ENCODE measurements around the gene HDDC3. TPM values are rescaled to one million over a fixed set of nuclear protein-coding genes. Genes with fewer than 3 reads are reported as not detected.

The HDDC3 gene
- total and polyA plus RNA-seq, 9 of the 15 experiments (the other 6 are each of a cell fraction or from before 2014, with no cell fraction given) = 14.9 to 55.8 (median 36.9) TPM

DNA sequence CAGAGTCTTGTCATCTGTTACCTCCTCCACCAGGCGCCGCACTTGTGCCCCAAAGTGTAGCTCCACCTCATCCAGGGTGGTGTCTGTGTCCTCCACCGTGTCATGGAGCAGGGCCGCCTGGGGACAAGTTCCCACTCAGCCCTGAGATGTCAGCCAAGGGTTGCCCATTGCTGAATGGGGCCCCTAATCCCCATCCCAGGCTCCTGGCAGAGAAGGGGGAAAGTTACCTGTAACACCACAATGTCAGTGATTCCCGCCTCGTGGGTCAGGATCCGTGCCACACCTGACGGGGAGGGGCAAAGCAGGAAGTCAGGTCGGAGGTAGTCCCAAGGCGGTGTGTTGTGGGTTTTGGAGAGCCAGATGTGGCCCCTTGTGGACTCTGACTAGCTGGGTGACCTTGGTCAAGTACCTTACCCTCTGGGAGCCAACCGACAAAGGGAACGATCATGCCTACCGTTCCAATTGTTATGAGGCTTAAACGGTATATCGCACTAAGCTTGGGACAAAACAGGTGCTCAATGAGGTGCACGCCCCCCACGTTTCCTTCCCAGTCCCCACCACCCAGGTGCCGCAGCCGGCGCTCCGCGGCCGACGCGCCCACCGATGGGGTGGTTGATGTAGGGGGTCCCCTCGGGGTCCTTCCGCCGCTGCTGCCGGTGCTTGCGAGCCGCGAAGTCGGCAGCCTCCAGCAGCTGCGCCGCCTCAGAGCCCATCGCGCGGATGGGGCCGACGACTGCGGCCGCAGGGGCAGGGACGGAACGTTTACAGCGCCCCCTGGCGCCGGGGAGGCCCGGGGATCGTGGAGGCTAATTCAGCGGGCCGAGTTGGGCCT is at the start of gene HDDC3 (continued):
- TF ChIP-seq, protein P1, sequence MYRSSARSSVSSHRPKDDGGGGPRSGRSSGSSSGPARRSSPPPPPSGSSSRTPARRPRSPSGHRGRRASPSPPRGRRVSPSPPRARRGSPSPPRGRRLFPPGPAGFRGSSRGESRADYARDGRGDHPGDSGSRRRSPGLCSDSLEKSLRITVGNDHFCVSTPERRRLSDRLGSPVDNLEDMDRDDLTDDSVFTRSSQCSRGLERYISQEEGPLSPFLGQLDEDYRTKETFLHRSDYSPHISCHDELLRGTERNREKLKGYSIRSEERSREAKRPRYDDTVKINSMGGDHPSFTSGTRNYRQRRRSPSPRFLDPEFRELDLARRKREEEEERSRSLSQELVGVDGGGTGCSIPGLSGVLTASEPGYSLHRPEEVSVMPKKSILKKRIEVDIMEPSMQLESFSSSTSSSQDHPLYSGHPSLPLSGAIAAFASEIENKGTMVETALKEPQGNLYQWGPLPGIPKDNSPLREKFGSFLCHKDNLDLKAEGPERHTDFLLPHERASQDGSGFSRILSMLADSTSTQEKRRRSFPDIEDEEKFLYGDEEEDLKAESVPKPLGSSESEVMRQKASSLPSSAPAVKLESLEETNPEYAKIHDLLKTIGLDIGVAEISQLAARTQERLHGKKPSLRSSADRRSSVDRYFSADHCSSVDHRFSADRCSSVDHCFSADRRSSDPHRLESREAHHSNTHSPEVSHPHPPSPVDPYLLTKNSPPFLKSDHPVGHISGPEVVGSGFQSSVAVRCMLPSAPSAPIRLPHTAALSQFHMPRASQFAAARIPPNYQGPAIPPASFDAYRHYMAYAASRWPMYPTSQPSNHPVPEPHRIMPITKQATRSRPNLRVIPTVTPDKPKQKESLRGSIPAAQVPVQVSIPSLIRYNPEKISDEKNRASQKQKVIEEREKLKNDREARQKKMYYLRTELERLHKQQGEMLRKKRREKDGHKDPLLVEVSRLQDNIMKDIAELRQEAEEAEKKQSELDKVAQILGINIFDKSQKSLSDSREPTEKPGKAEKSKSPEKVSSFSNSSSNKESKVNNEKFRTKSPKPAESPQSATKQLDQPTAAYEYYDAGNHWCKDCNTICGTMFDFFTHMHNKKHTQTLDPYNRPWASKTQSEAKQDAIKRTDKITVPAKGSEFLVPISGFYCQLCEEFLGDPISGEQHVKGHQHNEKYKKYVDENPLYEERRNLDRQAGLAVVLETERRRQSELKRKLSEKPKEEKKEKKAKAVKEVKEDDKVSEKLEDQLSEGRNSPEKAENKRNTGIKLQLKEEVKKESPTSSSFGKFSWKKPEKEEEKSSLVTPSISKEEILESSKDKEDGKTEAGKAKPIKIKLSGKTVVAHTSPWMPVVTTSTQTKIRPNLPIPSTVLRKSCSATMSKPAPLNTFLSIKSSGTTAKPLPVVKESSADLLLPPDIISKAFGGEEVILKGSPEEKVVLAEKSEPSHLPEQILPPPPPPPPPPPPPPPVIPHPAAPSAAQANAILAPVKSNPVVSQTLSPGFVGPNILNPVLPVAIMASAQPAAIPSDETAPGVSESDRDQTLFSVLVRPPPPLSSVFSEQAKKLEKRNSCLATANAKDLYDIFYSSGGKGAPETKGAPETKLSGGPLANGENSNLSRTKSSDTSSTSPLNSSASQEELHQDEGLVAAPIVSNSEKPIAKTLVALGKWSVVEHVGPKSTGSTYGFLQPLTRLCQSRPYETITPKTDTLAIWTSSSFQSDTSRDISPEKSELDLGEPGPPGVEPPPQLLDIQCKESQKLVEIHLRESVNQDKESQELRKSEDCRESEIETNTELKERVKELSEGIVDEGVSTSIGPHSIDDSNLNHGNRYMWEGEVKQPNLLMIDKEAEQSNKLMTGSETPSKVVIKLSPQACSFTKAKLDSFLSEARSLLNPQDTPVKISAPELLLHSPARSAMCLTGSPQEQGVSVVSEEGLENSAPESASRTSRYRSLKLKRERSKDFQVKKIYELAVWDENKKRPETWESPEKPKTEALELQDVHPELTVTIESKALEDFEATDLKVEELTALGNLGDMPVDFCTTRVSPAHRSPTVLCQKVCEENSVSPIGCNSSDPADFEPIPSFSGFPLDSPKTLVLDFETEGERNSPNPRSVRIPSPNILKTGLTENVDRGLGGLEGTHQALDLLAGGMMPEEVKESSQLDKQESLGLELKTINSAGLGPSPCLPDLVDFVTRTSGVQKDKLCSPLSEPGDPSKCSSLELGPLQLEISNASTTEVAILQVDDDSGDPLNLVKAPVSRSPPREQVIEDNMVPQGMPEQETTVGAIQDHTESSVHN (IDR thresholded peaks at IDR 0.05; ENCODE audit: borderline replicate concordance in 1 of 2, low read depth in 1 of 2) = no peak
- TF ChIP-seq SREBF2 (CRISPR knock-in tag; IDR thresholded peaks at IDR 0.05) (no peak), CHD2 (IDR thresholded peaks at IDR 0.05; ENCODE audit: low read depth, low read length) (no peak; the same call in 1 of the 2 replicates), HDAC1 (IDR thresholded peaks at IDR 0.05) (peak in 1 of 2 experiments; percentile 87; a peak in 2 of 4 replicates), ZNF143 (CRISPR knock-in tag; IDR thresholded peaks at IDR 0.05) (no peak), ZBTB17 (CRISPR knock-in tag; IDR thresholded peaks at IDR 0.05) (peak; percentile 69; the same call in 1 of the 2 replicates), HNRNPUL1 (IDR thresholded peaks at IDR 0.05; ENCODE audit: low read length) (no peak), FOXA1 (IDR thresholded peaks at IDR 0.05; ENCODE audit: borderline replicate concordance) (no peak), NCOA6 (IDR thresholded peaks at IDR 0.05) (no peak), FIP1L1 (IDR thresholded peaks at IDR 0.05; ENCODE audit: low read depth, low read length, poor library complexity, severe bottlenecking) (peak; percentile 88), ZNF551 (CRISPR knock-in tag; IDR thresholded peaks at IDR 0.05) (no peak), ILK (tag; IDR thresholded peaks at IDR 0.05; ENCODE audit: borderline replicate concordance, low read depth) (no peak), SREBF1 (IDR thresholded peaks at IDR 0.05; ENCODE audit: borderline replicate concordance, low read depth, low read length) (no peak), NFIC (IDR thresholded peaks at IDR 0.05) (peak; percentile 43), KDM5B (IDR thresholded peaks at IDR 0.05; ENCODE audit: insufficient replicate concordance, low read depth, low read length) (peak; percentile 72), CCAR2 (IDR thresholded peaks at IDR 0.05; ENCODE audit: low read depth, low read length) (no peak), HCFC1 (IDR thresholded peaks at IDR 0.05; ENCODE audit: low read depth, low read length) (peak; percentile 74), CREM (IDR thresholded peaks at IDR 0.05; ENCODE audit: low read depth) (peak; percentile 88)
- TF ChIP-seq, protein P2, sequence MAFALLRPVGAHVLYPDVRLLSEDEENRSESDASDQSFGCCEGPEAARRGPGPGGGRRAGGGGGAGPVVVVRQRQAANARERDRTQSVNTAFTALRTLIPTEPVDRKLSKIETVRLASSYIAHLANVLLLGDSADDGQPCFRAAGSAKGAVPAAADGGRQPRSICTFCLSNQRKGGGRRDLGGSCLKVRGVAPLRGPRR (CRISPR knock-in tag; IDR thresholded peaks at IDR 0.05) = no peak
